Fibroblast of upper back skin (primary cell): ENCODE data around the gene TXNDC5.
A peak's percentile ranks its signal among the peaks of the same experiment; 100 is the strongest.

Experiments used
- DNase-seq: peaks from one replicate; pipeline ENCODE4 v3.0.0-alpha.2; 2013

TXNDC5 gene

GRCh38 chr6:7910654-7911344, at the start of gene TXNDC5:
TXNDC5 (minus strand) TSS chr6:7910788; CDS start chr6:7910776, 12 bp downstream.
- peak; percentile 76 for DNase-seq

DNA sequence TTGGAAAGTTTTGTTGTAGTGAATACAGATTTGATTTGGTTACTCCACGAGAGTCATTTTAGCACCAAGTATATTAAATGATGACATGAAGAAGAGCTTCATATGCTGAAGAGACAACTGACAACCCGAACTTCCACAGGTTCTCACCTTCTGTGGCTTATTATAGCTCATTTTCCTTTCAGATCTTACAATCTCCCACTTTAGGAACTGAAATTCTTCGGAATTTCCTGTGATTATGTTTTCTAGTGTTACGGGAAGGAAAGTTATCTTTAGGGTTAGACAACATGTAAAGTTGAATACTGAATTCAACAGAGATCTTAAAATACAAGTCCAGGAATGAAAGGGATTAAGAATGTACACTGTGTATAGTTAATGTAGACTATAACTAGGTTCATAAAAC, 49.6 kb upstream of the TXNDC5 start:
- no peak for DNase-seq

DNA sequence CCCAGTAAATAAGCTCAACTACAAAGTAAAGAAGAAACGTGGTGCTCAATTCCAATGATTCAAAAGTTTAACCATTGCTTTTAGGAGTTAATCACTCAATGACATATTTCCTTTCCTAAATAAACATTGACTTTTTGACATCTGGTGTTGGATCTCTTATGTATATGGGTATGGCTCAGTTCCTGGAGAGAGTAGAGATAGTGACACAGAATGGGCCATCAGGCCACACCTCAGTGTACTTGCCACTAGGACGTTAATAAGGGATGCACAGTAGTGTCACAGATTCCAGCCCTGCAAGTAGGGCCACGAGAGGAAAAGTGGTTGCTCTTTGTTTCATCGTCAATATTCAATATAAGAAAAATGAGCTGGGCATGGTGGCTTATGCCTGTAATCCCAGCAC, 48.9 kb upstream of the TXNDC5 start:
- DNase-seq = no peak

DNA sequence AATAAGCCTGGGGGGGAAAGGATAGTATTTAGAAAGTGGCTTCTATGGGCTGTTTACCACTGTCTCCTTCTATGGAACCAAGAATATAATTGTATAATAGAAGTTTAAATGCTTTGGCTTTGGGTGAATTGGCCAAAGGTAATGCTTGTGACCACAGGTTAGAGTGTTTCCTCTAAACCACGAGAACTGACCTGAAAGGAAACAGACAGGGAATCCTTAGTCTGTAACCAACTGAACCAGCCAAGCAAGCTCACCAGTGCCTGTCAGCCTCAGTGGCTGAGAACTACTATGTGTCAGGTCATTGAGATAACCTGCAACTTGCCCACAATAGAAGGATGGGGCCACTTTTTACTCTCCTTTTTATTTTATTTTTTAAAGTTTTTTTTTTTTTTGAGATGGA, 47.9 kb upstream of the TXNDC5 start:
- no peak for DNase-seq

DNA sequence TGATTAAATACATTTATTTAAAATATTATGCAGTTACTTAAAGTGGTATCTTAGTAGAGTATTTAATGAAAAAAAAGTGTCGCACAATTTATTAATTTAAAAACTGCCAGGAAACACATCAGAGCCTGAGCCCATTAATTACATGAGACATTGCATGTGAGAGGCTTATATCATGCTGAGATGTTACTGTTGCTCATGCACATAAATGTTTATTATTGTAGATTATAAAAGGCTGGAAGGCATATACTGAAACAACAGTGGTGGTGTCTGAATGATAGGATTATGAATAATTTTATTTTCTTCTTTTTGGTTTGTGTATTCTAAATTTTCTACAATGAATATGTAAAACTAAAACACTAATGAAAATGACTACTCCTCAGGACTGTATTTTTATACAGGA, 45.7 kb upstream of the TXNDC5 start:
- DNase-seq = no peak

DNA sequence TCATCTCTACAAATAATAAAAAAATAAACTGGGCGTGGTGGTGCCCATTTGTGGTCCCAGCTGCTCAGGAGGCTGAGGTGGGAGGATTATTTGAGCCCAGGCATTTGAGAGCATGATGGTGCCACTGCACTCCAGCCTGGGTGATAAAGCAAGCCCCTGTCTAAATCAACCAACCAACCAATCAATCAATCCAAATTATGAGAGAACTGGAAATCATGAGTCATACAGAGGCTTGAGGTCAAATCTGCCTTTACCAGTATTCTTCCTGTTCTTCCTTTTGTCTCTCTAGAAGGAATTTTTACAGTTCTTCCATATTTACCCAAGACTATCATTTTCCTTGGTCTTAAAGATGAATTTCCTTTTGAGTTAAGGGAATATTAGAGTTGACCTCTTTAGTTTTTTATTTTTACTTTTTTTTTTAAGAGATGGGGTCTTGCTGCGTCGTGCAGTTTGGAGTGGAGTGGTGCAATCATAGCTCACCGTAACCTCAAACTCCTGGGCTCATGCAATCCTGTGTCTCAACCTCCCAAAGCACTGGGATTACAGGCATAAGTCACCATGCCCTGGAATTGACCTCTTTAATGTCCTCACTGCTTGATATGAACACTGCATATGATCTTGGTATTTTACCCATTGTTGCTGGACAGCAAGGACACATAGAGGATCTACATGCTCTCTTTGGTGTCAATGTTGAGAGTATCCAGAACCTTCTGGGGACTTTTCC, 44.1 kb upstream of the TXNDC5 start:
- DNase-seq = no peak

- no peak for DNase-seq
These were observed 43.2 kb upstream of the TXNDC5 start for GRCh38 chr6:7953753-7954152.

DNA sequence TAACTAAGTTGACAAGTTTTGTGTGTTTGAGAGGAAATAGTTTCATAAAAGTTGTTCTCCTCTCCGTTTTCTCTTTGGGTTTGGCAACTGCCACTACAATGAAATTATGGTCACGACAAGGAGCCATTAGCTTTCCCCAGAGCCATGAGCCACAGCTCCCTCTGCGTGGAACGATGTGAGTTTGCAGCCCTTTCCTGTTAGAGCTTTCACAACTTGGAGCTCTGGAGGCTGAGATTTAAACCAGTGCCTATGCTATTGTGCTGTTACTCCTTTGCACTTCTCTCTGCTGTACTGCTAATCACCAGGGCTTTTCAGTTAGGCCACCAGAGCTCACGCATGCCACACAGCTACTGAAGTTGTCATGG, 29.3 kb upstream of the TXNDC5 start:
- DNase-seq = no peak

GRCh38 chr6:7939184-7939863, 28.7 kb upstream of the TXNDC5 start:
- peak; percentile 3 for DNase-seq

- no peak for DNase-seq
These were observed 28.1 kb upstream of the TXNDC5 start for GRCh38 chr6:7938562-7939183.

GRCh38 chr6:7933794-7934193, 23.2 kb upstream of the TXNDC5 start:
- no peak for DNase-seq

GRCh38 chr6:7932625-7933024, 22.0 kb upstream of the TXNDC5 start:
- no peak for DNase-seq

- no peak for DNase-seq
These were observed 14.3 kb upstream of the TXNDC5 start for GRCh38 chr6:7924867-7925266.

DNA sequence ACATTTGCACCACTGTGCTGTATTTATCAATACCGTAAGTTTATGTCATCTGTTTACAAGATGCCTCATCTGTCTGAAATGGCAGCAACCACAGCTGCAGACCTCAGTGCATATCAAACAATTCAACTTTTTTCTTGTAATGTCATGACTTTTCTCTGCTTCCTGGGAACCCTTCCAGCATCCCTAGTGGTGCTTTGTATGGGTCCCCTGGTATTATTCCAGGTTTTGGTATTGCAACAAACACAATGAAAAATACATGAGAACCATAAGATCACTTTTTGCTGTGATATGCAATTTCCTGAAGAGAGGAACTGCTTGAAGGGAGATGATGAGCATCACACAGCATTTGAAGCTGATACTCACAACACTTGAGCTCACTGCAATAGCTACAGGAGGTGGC, 12.0 kb upstream of the TXNDC5 start:
- peak; percentile 11 for DNase-seq

DNA sequence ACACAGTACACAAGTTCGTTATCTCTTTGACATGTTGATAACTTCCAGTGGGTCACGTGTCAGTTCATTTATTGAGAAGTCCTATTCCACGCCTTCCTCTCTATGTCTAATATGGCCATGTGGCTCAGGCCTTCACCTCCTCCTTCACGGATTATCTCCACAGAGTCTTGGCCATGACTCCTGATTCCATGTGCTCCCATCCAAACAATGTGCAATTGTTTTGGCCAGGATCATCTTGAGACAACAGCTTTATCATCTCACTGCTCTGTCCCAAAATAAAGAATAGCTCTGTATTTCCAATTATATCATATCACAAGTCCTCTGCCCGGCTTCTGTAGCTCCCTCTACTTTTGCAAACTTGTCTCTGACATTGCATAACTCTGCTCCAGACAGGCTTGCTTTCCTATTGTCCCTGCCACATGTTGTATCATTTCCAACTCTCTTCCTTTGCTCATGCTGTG, 11.1 kb upstream of the TXNDC5 start:
- no peak for DNase-seq

DNA sequence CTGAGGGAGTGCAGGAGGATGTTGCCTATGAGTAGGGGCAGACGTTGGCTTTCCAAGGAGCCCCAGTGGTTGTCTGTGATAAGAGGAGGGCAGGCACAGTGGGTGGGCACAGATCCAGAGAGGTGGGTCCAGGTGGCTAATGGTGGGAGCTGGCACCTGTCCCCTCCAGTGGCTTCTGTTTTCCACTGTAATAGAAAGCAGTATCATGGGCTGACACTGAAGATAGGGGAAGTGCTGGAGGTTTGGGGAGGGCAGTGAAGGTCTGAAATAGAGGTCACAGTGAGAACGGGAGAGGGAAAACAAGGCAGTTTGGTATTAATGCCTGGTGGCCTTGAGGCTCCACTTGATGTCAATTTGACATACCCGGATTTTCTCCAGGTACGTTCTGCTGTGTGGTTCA, 10.5 kb upstream of the TXNDC5 start:
- DNase-seq = no peak

DNA sequence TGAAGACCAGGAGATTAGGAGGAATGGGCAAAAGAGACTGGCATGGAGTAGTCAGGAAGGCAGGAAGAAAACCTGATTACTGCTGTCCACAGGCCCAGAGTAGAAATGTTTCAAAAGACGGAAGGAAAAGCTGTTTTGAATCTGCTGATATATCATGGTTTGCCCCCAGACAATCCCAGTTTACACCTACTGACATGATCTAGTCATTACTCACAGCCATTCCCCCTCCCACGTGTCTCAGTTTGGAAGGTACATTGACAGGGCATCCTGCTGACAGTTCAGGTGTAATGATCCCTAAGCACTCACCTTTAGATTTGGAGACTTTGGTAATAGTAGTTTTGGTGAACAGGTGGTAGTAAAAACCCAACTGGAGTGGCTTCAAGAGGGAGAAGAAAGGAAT, 9.8 kb upstream of the TXNDC5 start:
- DNase-seq = no peak

DNA sequence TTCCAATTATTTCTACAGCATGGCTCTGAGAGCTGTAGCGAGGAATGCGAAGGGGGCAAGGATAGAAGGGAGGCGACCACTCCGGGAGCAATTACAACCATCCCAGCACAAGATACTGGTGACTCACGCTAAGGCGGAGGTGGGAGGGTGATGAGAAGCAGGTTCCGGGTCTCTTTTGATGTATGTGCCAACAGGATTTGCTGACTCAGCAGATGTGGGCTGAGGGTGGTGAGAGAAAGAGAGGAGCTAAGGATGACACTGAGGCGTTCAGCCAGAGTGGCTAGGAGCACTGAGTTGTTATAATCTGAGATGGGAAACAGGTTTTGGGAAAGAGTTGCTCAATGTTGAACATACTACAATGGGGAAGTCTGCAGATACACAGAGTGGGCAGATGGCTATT, 9.3 kb upstream of the TXNDC5 start:
- DNase-seq = peak; percentile 82

GRCh38 chr6:7918403-7918802, 7.8 kb upstream of the TXNDC5 start:
- no peak for DNase-seq

DNA sequence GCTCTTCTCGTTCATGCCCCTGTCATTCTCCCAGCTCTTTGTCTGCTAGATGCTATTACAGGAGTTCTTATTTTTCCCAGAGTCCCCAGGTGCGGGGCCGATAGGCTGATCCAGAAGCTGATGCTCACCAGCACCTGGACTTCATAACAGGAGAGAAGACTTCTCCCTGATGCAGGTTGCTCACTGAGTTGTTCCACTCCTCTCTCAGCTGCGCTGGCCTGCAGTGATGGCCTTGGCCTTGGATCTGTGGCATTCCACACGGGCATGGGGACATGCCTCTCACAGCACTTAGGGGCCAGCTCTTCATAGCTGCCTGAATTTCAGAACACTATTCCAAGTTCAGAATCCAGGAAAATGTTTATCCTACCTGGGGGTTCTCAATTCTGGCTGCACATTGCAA, 7.1 kb upstream of the TXNDC5 start:
- DNase-seq = no peak

DNA sequence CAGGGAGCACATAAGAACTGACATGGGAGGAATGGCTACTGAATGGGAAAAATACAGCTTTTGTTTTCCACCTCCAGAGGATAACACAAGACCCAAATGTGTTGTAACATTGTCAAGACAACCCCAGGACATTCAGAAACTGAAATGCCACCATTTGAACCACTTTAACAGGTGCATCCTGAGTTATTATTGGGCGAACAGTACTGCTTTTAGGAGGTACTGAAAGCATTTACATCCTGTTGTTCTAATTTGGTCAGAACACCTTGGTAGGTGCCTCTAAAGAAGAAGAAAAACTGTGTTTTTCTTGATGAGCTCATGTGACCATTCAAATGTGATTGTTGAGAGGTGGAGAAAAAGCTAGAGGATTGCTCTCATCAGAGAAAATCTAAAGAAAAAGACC, 6.4 kb upstream of the TXNDC5 start:
- DNase-seq = no peak

DNA sequence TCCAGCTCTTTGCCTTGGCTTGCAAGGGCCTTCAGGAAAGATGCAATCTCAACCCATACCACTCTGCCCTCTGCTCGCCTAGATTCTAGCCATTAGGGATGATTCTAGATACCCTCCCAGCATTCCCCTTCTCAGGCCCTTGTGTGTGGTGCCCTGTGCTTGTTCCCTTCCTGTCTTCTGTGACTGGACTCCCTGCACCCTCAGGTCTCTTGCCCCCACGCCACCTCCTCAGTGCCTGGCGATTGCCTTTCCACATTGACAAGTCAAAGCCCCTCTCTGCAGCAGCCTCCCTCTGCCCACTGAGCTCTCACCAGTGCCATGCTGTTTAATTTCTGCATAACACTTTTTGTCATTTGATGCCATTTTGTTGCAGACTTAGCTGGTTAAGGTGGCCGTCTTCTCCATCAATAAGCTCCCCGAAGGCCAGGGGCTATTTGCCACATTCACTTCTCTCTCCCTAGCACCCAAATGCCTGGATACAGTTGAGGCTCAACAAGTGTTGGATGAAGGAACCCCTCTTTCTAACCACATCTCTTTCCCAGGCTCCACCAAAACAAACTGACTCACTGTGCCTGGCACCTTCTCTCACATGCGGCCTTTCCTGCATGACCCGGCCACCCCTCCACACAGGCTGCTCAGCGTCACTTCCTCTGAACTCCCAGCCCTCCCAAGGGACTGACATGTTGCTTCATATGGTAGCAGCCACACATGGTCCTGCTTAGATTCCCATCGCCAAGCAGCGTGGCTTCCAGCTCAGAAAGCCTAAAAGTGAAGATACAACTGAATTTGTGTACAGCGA, 4.6 kb upstream of the TXNDC5 start:
- DNase-seq = peak; percentile 81

GRCh38 chr6:7914311-7914710, 3.7 kb upstream of the TXNDC5 start:
- no peak for DNase-seq
